Measurements from ENCODE around the gene GSTA1.
"Not testable (repeated sequence)": the region's sequence is repeated elsewhere in the genome, so short reads cannot be mapped to it uniquely, and the experiment has no call there.

The GSTA1 gene

DNA sequence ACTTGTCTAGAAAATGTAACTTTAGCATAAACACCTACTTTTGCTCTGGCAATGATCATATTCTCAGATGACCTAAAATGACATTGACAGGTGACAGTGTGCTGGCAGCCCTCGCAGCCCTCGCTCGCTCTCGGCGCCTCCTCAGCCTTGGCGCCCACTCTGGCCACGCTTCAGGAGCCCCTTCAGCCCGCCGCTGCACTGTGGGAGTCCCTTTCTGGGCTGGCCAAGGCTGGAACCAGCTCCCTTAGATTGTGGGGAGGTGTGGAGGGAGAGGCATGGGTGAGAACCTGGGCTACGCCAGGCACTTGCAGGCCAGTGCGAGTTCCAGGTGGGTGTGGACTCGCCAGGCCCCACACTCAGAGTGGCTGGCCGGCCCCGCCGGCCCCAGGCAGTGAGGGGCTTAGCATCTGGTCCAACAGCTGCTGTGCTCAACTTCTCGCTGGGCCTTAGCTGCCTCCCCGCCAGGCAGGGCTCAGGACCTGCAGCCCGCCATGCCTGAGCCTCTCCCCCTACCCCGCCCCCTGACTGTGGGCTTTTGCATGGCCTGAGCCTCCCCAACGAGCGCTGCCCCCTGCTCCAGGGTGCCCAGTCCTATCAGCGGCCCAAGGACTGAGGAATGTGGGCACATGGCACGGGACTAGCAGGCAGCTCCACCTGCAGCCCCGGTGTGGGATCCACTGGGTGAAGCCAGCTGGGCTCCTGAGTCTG, 17.2 kb downstream of the GSTA1 start:
- H3K9me3 ChIP-seq (ENCODE audit: control insufficient read depth, insufficient read depth, low read length), result no peaks in the 10 kb centered on the region
- no peaks in the 10 kb centered on the region for H3K36me3 ChIP-seq (ENCODE audit: insufficient read depth, low read length)
- no peak overlapping the region for H3K9ac ChIP-seq (ENCODE audit: low read depth, low read length)
- no peaks in the 10 kb centered on the region for H3K4me1 ChIP-seq (ENCODE audit: insufficient read depth, low read length)

DNA sequence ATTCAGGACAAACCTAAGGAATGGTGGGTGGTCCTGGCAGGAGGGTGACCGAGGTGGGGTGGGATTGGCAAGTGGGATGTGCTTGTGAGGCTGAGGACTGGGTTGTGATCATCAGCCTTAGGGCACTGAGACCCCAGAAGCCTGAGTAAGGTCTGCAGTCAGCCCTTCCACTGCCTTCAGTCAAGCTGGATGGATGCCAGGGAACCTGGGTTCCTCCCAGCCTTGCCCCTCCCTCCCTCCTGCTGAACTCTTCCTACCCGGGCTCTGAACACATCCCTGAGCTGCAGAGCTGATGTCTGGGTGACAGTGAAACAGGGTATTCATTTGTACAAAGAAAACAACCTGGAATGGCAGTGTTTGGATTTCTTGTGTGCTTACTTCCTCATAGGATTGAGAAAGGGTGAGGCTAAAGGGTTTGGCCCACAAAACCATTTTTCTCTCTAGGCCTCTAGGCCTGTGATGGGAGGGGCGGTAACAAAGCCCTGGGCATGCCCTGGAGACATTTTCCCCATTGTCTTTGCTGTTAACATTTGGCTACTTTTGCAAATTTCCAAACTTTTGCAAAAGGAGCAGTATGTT, 20.8 kb downstream of the GSTA1 start:
- not testable (repeated sequence) for H3K4me1 ChIP-seq (ENCODE audit: insufficient read depth, low read length); H3K9me3 ChIP-seq (ENCODE audit: control insufficient read depth, insufficient read depth, low read length); H3K9ac ChIP-seq (ENCODE audit: low read depth, low read length); H3K36me3 ChIP-seq (ENCODE audit: insufficient read depth, low read length)

DNA sequence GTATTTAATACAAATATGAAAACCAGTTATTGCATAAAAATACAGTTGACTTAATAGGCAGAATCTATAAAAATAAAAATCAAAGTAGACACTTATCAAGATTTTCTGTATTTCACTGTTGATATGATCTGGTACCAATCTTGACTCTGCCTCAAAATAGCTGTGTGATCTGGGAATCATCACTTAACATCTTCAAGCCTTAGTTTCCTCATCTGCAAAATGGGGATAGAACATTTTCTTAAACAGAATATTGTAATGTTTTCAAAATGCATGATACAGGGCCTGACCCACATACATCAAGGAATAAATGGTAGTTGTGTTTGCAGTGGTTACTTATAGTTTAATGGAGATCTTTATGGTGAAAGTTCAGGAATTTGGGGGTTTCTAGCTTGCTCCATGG, 21.4 kb downstream of the GSTA1 start:
- H3K9ac ChIP-seq (ENCODE audit: low read depth, low read length); H3K9me3 ChIP-seq (ENCODE audit: control insufficient read depth, insufficient read depth, low read length); H3K36me3 ChIP-seq (ENCODE audit: insufficient read depth, low read length); H3K4me1 ChIP-seq (ENCODE audit: insufficient read depth, low read length): not testable (repeated sequence)

DNA sequence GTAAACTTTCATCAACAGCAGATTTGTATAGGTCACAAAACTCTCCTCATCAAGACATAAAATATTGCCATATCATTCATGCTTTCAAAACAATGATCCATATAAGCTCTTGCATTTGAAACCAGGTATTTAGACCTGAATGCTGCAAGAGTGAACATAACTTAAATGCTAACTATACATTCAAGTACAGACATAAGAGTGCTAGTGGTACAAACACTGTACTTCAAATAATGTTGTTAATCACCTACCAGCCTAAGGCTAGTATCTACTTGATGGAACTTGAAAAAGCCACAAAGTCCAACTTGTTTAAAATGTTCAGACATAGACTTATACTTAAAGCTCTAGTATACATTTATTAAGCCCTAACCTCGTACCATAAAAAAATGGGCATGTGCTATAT, 24.4 kb downstream of the GSTA1 start:
- H3K36me3 ChIP-seq (ENCODE audit: insufficient read depth, low read length), result no peaks in the 10 kb centered on the region
- no peak overlapping the region for H3K9ac ChIP-seq (ENCODE audit: low read depth, low read length)
- no peaks in the 10 kb centered on the region for H3K4me1 ChIP-seq (ENCODE audit: insufficient read depth, low read length)
- H3K9me3 ChIP-seq (ENCODE audit: control insufficient read depth, insufficient read depth, low read length), result 0 out of 2 replicates have a peak, but pooled peaks cover 6% of the 10 kb centered on the region

DNA sequence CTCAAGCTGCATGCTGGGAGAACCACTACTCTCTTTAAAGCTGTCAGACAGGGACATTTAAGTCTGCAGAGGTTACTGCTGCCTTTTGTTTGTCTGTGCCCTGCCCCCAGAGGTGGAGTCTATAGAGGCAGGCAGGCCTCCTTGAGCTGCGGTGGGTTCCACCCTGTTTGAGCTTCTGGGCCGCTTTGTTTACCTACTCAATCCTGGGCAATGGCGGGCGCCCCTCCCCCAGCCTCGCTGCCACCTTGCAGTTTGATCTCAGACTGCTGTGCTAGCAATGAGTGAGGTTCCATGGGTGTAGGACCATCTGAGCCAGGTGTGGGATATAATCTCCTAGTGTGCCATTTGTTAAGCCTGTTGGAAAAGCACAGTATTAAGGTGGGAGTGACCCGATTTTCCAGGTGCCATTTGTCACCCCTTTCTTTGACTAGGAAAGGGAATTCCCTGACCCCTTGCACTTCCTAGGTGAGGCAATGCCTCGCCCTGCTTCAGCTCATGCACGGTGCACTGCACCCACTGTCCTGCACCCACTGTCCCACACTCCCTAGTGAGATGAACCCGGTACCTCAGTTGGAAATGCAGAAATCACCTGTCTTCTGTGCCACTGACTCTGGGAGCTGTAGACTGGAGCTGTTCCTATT, 26.8 kb downstream of the GSTA1 start:
- not testable (repeated sequence) for H3K9me3 ChIP-seq (ENCODE audit: control insufficient read depth, insufficient read depth, low read length); H3K9ac ChIP-seq (ENCODE audit: low read depth, low read length); H3K36me3 ChIP-seq (ENCODE audit: insufficient read depth, low read length); H3K4me1 ChIP-seq (ENCODE audit: insufficient read depth, low read length)

- H3K9me3 ChIP-seq (ENCODE audit: control insufficient read depth, insufficient read depth, low read length); H3K4me1 ChIP-seq (ENCODE audit: insufficient read depth, low read length); H3K36me3 ChIP-seq (ENCODE audit: insufficient read depth, low read length); H3K9ac ChIP-seq (ENCODE audit: low read depth, low read length): not testable (repeated sequence)
Measured at GRCh38 chr6:52769399-52769798, 34.2 kb downstream of the GSTA1 start.

DNA sequence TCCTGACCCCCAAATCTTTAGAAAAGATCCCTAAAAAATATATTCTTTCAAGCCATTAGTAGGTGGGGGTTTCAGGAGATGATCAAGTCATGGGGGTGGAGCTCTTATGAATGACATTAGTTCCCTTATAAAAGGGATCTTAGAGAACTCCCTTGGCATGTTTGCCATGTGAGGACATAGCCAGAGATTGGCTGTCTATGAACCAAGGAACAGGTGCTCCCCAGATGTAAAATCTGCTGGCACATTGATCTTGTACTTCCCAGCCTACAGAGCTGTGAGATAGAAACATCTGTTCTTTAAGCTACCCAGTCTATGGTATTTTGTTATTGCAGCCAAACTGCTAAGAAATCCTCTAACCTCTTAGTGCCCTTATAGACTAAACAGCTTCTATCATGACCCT, 36.0 kb downstream of the GSTA1 start:
- H3K9me3 ChIP-seq (ENCODE audit: control insufficient read depth, insufficient read depth, low read length); H3K9ac ChIP-seq (ENCODE audit: low read depth, low read length); H3K36me3 ChIP-seq (ENCODE audit: insufficient read depth, low read length); H3K4me1 ChIP-seq (ENCODE audit: insufficient read depth, low read length): not testable (repeated sequence)

DNA sequence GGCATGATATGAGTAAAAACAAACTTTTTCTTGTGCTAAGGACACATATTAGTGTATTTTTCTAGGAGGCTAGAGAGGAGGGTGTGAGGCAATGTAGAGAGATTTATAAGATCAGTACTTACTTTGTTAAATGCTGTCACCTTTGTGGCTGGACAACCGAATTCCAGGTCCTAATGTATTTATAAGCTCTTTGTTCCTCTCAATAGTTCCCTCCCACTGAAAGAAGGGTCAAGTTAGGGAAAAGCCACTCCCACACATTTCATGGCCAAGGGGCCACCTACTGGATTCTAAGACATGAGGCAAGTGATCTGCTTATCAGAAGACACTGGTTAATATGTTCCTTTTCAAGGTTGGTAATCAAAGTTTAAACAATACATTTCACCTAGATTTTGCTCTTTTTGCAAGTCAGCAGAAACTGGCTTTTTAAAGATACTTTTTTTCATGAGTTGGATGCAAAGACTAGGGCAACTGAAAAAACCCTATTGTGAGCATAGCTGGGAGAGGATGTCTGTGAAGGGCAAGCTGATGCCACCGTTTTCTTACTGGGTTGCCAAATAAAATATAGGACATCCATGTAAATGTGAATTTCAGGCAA, 40.2 kb downstream of the GSTA1 start, which contains the start of gene GSTA2:
Gene GSTA2 (minus strand): TSS at position 154 of the 595 bp plus-strand sequence. CDS start 5,528 bp downstream, outside the sequence.
- not testable (repeated sequence) for H3K9ac ChIP-seq (ENCODE audit: low read depth, low read length); H3K4me1 ChIP-seq (ENCODE audit: insufficient read depth, low read length); H3K9me3 ChIP-seq (ENCODE audit: control insufficient read depth, insufficient read depth, low read length)

GRCh38 chr6:52761673-52762491, 41.7 kb downstream of the GSTA1 start:
- not testable (repeated sequence) for H3K9ac ChIP-seq (ENCODE audit: low read depth, low read length); H3K36me3 ChIP-seq (ENCODE audit: insufficient read depth, low read length); H3K9me3 ChIP-seq (ENCODE audit: control insufficient read depth, insufficient read depth, low read length); H3K4me1 ChIP-seq (ENCODE audit: insufficient read depth, low read length)

More for the DNA sequence above, 40.2 kb downstream of the GSTA1 start, which contains the start of gene GSTA2:
- H3K36me3 ChIP-seq (ENCODE audit: insufficient read depth, low read length), result not testable (repeated sequence)

GRCh38 chr6:52760105-52760765, 43.4 kb downstream of the GSTA1 start:
- H3K9ac ChIP-seq (ENCODE audit: low read depth, low read length), result no peak overlapping the region
- no peaks in the 10 kb centered on the region for H3K36me3 ChIP-seq (ENCODE audit: insufficient read depth, low read length)
- no peaks in the 10 kb centered on the region for H3K4me1 ChIP-seq (ENCODE audit: insufficient read depth, low read length)

DNA sequence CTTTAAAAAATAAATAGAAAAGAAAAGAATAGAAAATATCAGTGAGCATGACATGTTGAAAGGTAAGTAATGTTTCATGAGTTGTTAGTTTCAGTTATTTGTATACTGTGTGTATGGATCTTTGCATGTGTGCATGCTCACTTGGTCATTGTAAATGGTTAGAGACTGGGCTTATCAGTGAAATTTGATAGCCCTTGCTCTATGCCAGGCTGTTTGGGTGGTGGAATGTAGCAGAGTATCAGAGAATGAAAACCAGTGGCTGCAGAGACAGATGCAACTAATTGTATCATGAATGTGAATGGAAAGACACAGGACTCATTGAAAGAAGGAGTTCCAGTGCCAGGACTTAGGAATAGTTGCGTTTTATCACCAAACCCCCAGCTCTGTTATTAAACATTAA, 44.5 kb downstream of the GSTA1 start:
- H3K9me3 ChIP-seq (ENCODE audit: control insufficient read depth, insufficient read depth, low read length), result no peaks in the 10 kb centered on the region
- no peaks in the 10 kb centered on the region for H3K4me1 ChIP-seq (ENCODE audit: insufficient read depth, low read length)
- no peak overlapping the region for H3K9ac ChIP-seq (ENCODE audit: low read depth, low read length)
- no peaks in the 10 kb centered on the region for H3K36me3 ChIP-seq (ENCODE audit: insufficient read depth, low read length)

More at GRCh38 chr6:52760105-52760765, 43.4 kb downstream of the GSTA1 start:
- H3K9me3 ChIP-seq (ENCODE audit: control insufficient read depth, insufficient read depth, low read length), result no peaks in the 10 kb centered on the region

DNA sequence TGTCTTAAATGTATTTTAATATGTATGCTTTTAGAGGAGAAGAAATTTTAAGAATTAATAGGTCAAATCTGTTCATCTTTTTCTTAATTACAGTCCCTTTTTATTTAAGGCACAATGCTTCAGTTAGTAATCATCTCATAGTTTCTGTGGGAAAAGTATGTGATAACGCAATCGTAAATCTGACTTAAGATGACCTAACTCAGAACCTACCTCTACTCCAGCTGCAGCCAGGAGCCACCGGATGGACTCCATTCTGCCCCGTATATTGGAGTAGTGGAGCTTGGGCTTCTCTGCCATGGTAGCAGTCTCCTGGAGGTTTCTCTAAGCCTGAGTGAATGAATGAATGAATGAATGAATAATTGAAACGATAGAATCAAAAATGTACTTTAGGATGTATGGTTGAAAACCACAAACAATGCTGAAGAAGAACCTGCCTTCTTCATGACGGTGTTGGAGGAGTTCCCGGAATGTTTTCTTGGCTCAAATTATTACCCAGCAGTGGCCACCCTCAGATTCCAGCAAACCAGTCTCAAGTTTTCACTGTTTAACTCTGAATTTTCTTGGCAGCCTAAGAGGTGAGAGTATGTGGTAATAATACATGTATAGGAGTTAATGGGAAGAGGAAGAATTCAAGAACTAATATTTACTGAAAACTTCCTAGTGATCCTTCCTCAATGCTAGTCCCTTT, 45.8 kb downstream of the GSTA1 start:
- not testable (repeated sequence) for H3K9ac ChIP-seq (ENCODE audit: low read depth, low read length); H3K36me3 ChIP-seq (ENCODE audit: insufficient read depth, low read length); H3K4me1 ChIP-seq (ENCODE audit: insufficient read depth, low read length)

DNA sequence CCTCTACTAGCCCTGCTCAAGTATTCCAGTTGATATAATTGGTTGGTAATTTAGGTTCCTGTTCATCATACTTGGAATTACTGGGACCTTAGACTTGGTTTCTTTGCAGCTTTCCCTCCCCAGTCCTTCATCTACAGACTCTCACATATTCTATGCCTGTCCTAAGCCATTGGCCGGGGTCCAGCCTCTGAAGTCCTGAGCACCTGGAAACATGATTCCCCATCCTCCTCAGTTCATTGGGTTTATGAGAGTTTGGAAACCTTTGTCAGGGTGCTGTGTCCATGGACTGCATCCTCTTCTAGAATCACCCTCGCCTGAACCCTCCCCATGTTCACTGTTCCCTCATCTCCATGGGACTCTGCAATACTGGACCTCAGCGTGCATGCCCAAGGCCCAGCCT, 49.2 kb downstream of the GSTA1 start:
- no peak overlapping the region for H3K9ac ChIP-seq (ENCODE audit: low read depth, low read length)
- H3K4me1 ChIP-seq (ENCODE audit: insufficient read depth, low read length), result peaks cover 5% of the 10 kb centered on the region; the same call in 1 of the 2 replicates
- no peaks in the 10 kb centered on the region for H3K36me3 ChIP-seq (ENCODE audit: insufficient read depth, low read length)
- no peaks in the 10 kb centered on the region for H3K9me3 ChIP-seq (ENCODE audit: control insufficient read depth, insufficient read depth, low read length)

More for the DNA sequence above, 45.8 kb downstream of the GSTA1 start:
- H3K9me3 ChIP-seq (ENCODE audit: control insufficient read depth, insufficient read depth, low read length), result not testable (repeated sequence)
